SK-N-SH treated with all-trans-retinoic acid at 6 μM for 48 hours (cell line): ENCODE data around the gene MAP2K6.

Source experiments
- BACH2 ChIP-seq: fragments of 250-450 bp; sonication (Bioruptor Pico); IDR thresholded peaks from 2 replicates; pipeline ENCODE4 v1.9.0; 2021; ENCODE audit warnings: mild to moderate bottlenecking, borderline replicate concordance
- PPARA ChIP-seq: fragments of 250-450 bp; sonication (Bioruptor Pico); IDR thresholded peaks from 2 replicates; pipeline ENCODE4 v1.5.0; 2020; ENCODE audit warnings: mild to moderate bottlenecking, borderline replicate concordance
- SNAI2 ChIP-seq: fragments of 250-450 bp; sonication (Bioruptor Pico); IDR thresholded peaks from 2 replicates; pipeline ENCODE4 v1.5.0; 2020; ENCODE audit warnings: mild to moderate bottlenecking, moderate library complexity
- TOX ChIP-seq: fragments of 250-450 bp; sonication (Bioruptor Pico); IDR thresholded peaks from 2 replicates; pipeline ENCODE4 v1.8.0; 2021; ENCODE audit warnings: mild to moderate bottlenecking, moderate library complexity, borderline replicate concordance
- ZFP30 ChIP-seq: fragments of 450-650 bp; formaldehyde crosslinking; IDR thresholded peaks from 2 replicates; pipeline ENCODE4 v1.5.0; 2022; ENCODE audit warnings: mild to moderate bottlenecking, moderate library complexity
- ZNF565 ChIP-seq: fragments of 450-650 bp; formaldehyde crosslinking; conservative IDR thresholded peaks from 2 replicates; pipeline ENCODE4 v1.5.0; 2020; ENCODE audit warnings: low read depth, mild to moderate bottlenecking, moderate library complexity
- TF ChIP-seq, protein P1 (sequence below): fragments of 250-450 bp; sonication (Bioruptor Pico); IDR thresholded peaks from 2 replicates; pipeline ENCODE4 v1.5.0; 2020; ENCODE audit warnings: mild to moderate bottlenecking, moderate library complexity

DNA sequence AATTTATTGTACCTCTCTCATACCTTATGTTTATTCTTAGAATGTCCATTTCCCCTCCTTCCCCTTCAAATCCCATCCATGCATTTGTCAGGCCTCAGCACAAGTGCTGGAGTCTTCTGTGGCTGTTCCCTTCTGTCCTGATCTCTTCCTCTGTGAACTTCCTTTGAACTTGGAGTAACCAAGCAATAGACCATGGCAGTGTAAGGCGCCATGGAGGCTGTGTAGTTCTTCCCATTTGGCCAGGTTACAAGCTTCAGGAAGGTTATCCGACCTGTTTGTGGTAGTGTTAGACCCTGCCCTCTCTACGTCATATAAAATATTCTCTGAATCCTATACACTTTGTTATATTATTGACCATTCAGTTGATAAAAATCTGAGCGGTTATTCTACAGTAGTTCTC lies 28.6 kb downstream of the MAP2K6 start:
- no peak for TF ChIP-seq ZFP30 (CRISPR knock-in tag)
- no peak for TF ChIP-seq SNAI2 (CRISPR knock-in tag)
- TF ChIP-seq, protein P1, sequence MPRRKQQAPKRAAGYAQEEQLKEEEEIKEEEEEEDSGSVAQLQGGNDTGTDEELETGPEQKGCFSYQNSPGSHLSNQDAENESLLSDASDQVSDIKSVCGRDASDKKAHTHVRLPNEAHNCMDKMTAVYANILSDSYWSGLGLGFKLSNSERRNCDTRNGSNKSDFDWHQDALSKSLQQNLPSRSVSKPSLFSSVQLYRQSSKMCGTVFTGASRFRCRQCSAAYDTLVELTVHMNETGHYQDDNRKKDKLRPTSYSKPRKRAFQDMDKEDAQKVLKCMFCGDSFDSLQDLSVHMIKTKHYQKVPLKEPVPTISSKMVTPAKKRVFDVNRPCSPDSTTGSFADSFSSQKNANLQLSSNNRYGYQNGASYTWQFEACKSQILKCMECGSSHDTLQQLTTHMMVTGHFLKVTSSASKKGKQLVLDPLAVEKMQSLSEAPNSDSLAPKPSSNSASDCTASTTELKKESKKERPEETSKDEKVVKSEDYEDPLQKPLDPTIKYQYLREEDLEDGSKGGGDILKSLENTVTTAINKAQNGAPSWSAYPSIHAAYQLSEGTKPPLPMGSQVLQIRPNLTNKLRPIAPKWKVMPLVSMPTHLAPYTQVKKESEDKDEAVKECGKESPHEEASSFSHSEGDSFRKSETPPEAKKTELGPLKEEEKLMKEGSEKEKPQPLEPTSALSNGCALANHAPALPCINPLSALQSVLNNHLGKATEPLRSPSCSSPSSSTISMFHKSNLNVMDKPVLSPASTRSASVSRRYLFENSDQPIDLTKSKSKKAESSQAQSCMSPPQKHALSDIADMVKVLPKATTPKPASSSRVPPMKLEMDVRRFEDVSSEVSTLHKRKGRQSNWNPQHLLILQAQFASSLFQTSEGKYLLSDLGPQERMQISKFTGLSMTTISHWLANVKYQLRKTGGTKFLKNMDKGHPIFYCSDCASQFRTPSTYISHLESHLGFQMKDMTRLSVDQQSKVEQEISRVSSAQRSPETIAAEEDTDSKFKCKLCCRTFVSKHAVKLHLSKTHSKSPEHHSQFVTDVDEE (CRISPR knock-in tag): no peak
- TF ChIP-seq PPARA (CRISPR knock-in tag): no peak
- TF ChIP-seq TOX (CRISPR knock-in tag): no peak
- TF ChIP-seq ZNF565 (CRISPR knock-in tag): no peak
- no peak for TF ChIP-seq BACH2
